NCI-H2107 treated with DMSO at 0.1 percent for 48 hours (cell line): ENCODE results near the gene SHB.
"Not testable (repeated sequence)": the region's sequence is repeated elsewhere in the genome, so short reads cannot be mapped to it uniquely, and the experiment has no call there.

Experiments used
- DNase-seq: peaks from one replicate; lab custom pipeline; 2025; ENCODE audit not compliant: unreplicated experiment; lab: John Stamatoyannopoulos, UW

SHB gene

GRCh38 chr9:37921546-37922300, 147.3 kb downstream of the SHB start:
- DNase-seq = no peak

GRCh38 chr9:37921168-37921510, 147.9 kb downstream of the SHB start:
- no peak for DNase-seq

- no peak for DNase-seq
These were observed 148.4 kb downstream of the SHB start for GRCh38 chr9:37920471-37921167.

DNA sequence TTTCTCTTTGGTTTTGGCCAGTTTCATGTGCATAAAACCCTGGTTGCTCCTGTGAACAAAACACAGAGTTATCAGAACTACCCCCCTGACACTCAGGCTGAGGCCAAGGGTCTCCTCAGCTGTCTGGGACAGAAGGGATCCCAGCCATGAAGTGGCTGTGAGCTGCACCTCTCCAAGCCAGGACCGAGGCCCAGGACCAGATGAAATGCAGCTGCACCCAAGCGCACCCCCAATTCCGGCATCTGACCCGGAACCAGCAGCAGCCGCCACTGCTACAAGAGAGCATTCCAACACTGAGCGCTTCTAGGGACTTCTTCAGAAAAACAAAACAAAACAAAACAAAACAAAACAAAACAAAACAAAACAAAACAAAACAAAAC, 149.1 kb downstream of the SHB start:
- DNase-seq = no peak

DNA sequence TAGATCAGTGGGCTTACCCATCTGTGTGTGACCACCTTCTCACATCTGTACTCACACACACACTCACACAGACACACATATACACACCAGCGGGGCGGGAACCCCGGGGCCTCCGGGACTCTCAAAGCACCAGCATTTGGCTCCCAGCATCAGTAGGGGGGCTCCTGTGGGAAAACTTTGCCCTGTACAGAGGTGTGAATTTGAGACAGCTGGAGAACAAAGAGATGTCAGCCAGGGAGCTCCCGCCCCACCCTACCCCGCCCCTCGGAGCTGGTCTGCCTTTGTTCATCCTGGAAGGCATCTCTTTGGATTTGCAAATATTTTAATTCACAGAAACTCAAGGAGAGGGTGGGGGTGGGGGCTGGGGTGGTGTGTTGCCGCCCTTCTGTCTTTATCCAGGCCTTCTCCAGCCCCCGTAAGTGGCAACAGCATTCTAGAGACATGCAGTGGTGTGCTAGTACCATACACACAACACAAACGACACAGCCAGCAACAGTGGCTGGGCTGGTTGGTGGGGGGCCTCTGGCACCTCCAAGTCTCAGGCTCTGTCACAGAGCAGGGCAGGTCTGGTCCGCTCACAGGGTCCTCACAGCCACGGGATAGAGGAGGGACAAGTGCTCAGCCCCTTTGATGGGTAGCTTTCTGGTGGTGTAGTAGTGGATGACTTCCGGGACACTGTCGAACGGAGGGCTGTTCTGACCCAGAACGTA, 149.6 kb downstream of the SHB start:
- no peak for DNase-seq

- DNase-seq = no peak
These were observed 150.3 kb downstream of the SHB start for GRCh38 chr9:37918665-37919170.

- no peak for DNase-seq
These were observed 151.0 kb downstream of the SHB start for GRCh38 chr9:37917801-37918664.

DNA sequence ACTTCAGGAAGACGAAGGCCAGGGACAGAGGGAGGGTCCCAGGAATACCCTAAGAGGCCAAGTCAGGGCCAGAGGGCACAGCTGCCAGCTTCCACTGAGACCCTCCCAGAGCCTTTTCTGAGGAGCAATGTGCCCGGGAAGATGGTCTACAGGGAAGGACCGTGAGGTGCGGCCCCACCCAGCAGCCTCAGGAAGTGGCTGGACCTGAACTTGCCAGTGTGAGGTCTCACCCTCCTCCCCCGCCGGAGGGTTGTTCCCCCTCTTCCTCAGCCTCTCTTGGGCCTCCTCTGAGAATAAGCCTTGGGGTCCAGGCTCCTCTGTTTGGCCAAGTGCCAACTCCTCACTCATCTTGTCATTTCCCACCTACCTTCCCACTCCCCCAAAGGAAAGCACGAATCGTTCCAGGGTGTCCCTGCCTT, 151.7 kb downstream of the SHB start:
- no peak for DNase-seq

DNA sequence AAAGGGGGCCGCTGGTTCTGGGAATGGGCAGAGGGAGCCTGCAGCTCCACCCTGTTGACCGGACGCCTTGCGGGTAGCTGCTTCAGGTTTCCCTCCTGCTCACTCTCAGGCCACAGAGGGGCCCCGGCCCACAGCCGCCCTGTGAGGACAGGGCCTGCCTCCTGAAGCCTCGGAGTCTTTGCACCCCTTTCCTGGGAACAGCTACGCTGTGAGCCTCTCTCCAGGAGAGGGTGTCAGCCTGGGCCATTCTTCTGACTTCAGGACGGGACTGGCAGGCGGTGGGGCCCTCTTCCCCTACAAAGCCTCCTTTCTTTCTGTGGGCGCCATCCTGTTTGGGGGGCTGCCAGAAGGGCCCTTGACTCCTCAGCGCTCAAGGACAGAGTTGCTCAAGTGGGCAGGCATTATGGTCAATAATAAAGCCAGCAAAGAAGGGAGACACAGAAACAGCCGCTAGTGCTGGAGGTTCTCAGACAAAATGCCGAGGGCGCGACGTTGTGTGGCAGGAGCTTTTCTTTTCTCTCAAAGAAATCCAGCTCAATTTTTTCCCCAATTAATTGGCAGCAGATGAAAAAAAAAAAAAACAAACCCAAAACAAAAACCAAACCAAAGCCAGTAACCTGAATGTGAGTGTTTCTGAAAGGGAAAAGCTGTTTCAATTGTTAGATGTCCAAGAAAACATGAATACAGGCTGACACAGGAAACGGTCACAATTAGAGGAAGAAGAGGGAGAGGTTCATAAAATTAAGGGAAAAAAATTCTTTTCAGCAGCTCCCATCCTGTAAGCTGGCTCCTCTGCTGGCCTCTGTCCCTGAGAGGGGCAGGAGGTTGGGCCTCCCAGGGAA, 152.3 kb downstream of the SHB start:
- peak; percentile 17 for DNase-seq

- DNase-seq = no peak
These were observed 153.0 kb downstream of the SHB start for GRCh38 chr9:37915911-37916470.

GRCh38 chr9:37914701-37915358, 154.2 kb downstream of the SHB start:
- DNase-seq = no peak

GRCh38 chr9:37914154-37914551, 154.9 kb downstream of the SHB start:
- DNase-seq = no peak

GRCh38 chr9:37913480-37914153, 155.4 kb downstream of the SHB start:
- peak; percentile 77 for DNase-seq

GRCh38 chr9:37911271-37911681, 157.8 kb downstream of the SHB start:
- DNase-seq = no peak

DNA sequence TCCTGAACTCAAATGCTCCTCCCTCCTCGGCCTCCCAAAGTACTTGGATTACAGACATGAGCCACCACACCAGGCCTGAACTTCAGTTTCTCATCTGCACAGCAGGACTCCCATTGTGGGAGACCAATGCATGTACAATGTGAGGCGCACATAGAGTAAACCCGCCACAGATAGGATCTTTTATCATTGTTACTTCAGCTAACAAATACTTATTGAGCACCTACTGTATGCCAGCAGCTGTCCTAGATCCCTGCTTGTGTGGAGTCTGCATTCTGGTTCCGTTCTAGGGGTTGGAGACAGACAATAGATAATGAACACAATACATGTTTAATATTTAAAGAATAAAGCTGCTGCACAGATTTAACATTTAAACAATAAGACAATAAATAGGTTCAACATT, 158.8 kb downstream of the SHB start:
- no peak for DNase-seq

- DNase-seq = not testable (repeated sequence)
These were observed 159.2 kb downstream of the SHB start for GRCh38 chr9:37909836-37910235.

DNA sequence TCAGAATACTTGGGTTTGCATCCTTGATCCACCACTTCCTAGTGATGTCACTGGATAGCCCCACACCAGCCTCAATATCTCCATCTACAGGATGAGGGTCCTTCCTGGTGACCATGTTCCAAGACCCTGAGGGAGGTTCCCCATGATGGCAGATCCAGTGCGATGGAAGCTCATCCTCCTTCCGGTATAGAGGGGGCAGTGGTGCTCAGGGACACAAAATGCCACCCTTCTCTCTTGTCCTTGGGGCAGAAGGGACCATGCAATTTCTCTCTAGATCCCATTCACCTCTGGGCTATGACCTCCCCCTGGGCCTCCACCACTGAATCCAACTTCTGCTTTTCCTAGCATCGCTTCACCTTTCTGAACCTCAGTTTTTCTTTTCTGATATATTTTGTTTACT, 159.7 kb downstream of the SHB start:
- no peak for DNase-seq

DNA sequence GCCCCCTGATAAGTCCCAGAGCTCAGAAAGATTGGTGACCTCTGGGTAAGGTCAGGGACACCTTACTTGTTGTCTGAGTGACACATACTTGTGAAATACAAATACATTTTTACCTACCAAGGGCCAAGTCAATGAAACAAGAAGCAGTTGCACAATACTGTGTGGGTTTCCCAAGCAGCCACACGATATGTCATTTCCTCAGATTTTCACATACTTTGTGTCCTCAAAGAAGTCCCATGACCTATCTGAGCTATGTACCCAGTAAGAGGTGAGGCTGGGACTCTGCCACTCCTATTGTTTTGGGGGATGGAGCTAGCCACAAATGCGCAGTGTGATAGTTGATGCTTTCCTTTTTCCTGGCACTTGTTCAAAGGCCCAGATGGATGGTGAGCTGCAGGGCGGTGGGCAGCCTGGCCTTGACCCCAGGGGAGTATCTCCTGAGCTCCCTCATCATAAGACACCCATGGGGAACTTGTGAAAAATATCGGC, 160.3 kb downstream of the SHB start:
- no peak for DNase-seq

DNA sequence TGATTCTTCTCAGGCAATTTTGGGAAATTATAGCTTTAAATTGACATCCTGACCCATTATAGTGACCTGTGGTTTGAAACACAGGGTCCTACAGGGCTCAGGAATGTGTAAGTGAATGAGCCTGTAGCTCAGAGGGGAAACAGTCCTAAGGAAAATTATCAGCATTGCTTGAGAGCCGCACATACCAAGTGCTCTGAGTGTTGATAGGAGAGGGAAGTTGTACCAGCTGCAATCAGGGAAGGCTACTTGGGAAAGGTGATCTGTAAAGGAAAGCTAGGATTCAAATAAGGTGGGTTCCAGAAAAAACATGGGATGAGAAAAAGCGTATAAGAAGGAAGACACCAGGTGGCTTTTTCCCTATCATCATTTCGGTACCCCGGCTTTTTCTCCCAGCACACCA, 160.7 kb downstream of the SHB start:
- DNase-seq = no peak
